HepG2 (cell line): ENCODE measurements around the gene SLC22A23. TPM values are rescaled to one million over a fixed set of nuclear protein-coding genes. Genes with fewer than 3 reads are reported as not detected.

Experiments
- FOXC1 ChIP-seq: sonication (generic); formaldehyde crosslinking; IDR thresholded peaks from 2 replicates; pipeline ENCODE4 v1.8.0; 2022; ENCODE audit warnings: mild to moderate bottlenecking, missing genetic modification reagents, borderline replicate concordance
- MED13 ChIP-seq: sonication (generic); formaldehyde crosslinking; IDR thresholded peaks from 2 replicates; pipeline ENCODE4 v1.5.0; 2020; ENCODE audit warnings: missing genetic modification reagents
- MZF1 ChIP-seq: sonication (generic); formaldehyde crosslinking; IDR thresholded peaks from 2 replicates; pipeline ENCODE4 v1.8.1; 2023; ENCODE audit warnings: mild to moderate bottlenecking, missing genetic modification reagents, borderline replicate concordance
- NR2F1 ChIP-seq, 2 experiments: fragments of 450-650 bp in 1 of 2; formaldehyde crosslinking in 1 of 2; IDR thresholded peaks; 2 replicates each; pipeline versions ENCODE4 v1.5.0 to v1.6.1; 2016 to 2020; ENCODE audit warnings: mild to moderate bottlenecking in 1 of 2, missing compliant biosample characterization in 1 of 2, missing genetic modification reagents in 1 of 2, moderate library complexity in 1 of 2
- RBM22 ChIP-seq: fragments of 200-400 bp; formaldehyde crosslinking; optimal IDR thresholded peaks from 2 replicates; pipeline ENCODE3; 2017; ENCODE audit warnings: mild to moderate bottlenecking, low read length, moderate library complexity
- SIN3A ChIP-seq: IDR thresholded peaks from 2 replicates; pipeline ENCODE4 v1.6.1; 2011; ENCODE audit warnings: low read depth, mild to moderate bottlenecking, control low read depth, low read length, borderline replicate concordance
- SMAD3 ChIP-seq: sonication (generic); formaldehyde crosslinking; IDR thresholded peaks from 2 replicates; pipeline ENCODE4 v1.4.0; 2020; ENCODE audit warnings: missing genetic modification reagents
- ZFP37 ChIP-seq: sonication (generic); formaldehyde crosslinking; IDR thresholded peaks from 2 replicates; pipeline ENCODE4 v1.4.0; 2020; ENCODE audit warnings: missing genetic modification reagents, borderline replicate concordance
- ZFY ChIP-seq: sonication (generic); formaldehyde crosslinking; IDR thresholded peaks from 2 replicates; pipeline ENCODE4 v1.4.0; 2020; ENCODE audit warnings: missing genetic modification reagents
- ZNF3 ChIP-seq: IDR thresholded peaks from 2 replicates; pipeline ENCODE4 v1.7.0; 2017; ENCODE audit warnings: inconsistent platforms
- ZNF367 ChIP-seq: sonication (generic); formaldehyde crosslinking; IDR thresholded peaks from 2 replicates; pipeline ENCODE4 v1.4.0; 2020; ENCODE audit warnings: missing genetic modification reagents, borderline replicate concordance
- ZNF510 ChIP-seq: sonication (generic); formaldehyde crosslinking; IDR thresholded peaks from 2 replicates; pipeline ENCODE4 v1.4.0; 2020; ENCODE audit warnings: low read depth, mild to moderate bottlenecking, missing genetic modification reagents
- ZNF564 ChIP-seq: sonication (generic); formaldehyde crosslinking; IDR thresholded peaks from 2 replicates; pipeline ENCODE4 v1.8.1; 2023; ENCODE audit warnings: mild to moderate bottlenecking, missing genetic modification reagents
- ZNF598 ChIP-seq: sonication (generic); formaldehyde crosslinking; IDR thresholded peaks from 2 replicates; pipeline ENCODE4 v1.5.1; 2020; ENCODE audit warnings: mild to moderate bottlenecking, missing genetic modification reagents, borderline replicate concordance
- ZNF737 ChIP-seq: sonication (generic); formaldehyde crosslinking; IDR thresholded peaks from 2 replicates; pipeline ENCODE4 v1.5.0; 2020; ENCODE audit warnings: missing genetic modification reagents, mild to moderate bottlenecking, borderline replicate concordance
- ZNF768 ChIP-seq: sonication (generic); formaldehyde crosslinking; IDR thresholded peaks from 2 replicates; pipeline ENCODE4 v1.4.0; 2020; ENCODE audit warnings: missing genetic modification reagents
- polyA plus RNA-seq, 8 experiments: library from polyadenylated mRNA; depleted of rRNA in 3 of 8; stranded (reverse) in 7 of 8; unstranded in 1 of 8; fragments of >200 nt; fragmentation: Illumina TruSeq in 4 of 8; extraction: Trizol in 4 of 8; gene quantifications; 2 replicates each; pipeline versions ENCODE4 v1.2.1 to v1.2.3, GENCODE V29; 2011 to 2016; ENCODE audit warnings: low read depth in 4 of 8, missing spikeins in 1 of 8, mixed read lengths in 1 of 8; ENCODE audit not compliant: insufficient read depth in 1 of 8
- total RNA-seq, 5 experiments: library from RNA; depleted of rRNA; stranded (reverse); fragments of >200 nt; fragmentation: Illumina TruSeq; extraction: Trizol; gene quantifications; 2 replicates each; pipeline ENCODE4 v1.2.3, GENCODE V29; 2016; ENCODE audit warnings: low read depth in 1 of 5
- TF ChIP-seq, protein P1 (sequence below): IDR thresholded peaks from 2 replicates; pipeline ENCODE4 v1.6.1; 2016; ENCODE audit warnings: mild to moderate bottlenecking, missing biosample characterization, missing genetic modification reagents
- TF ChIP-seq, protein P2 (sequence below): sonication (generic); formaldehyde crosslinking; IDR thresholded peaks from 2 replicates; pipeline ENCODE4 v1.8.1; 2023; ENCODE audit warnings: missing genetic modification reagents, mild to moderate bottlenecking, borderline replicate concordance
- TF ChIP-seq, protein P3 (sequence below): sonication (generic); formaldehyde crosslinking; IDR thresholded peaks from 2 replicates; pipeline ENCODE4 v1.4.0; 2020; ENCODE audit warnings: missing genetic modification reagents
- TF ChIP-seq, protein P4 (sequence below): sonication (generic); formaldehyde crosslinking; IDR thresholded peaks from 2 replicates; pipeline ENCODE4 v1.4.0; 2020; ENCODE audit warnings: missing genetic modification reagents
- TF ChIP-seq, protein P5 (sequence below): sonication (generic); formaldehyde crosslinking; IDR thresholded peaks from 2 replicates; pipeline ENCODE4 v1.4.0; 2020; ENCODE audit warnings: missing genetic modification reagents, mild to moderate bottlenecking, borderline replicate concordance
- TF ChIP-seq, protein P6 (sequence below): IDR thresholded peaks from 2 replicates; pipeline ENCODE4 v1.6.1; 2016; ENCODE audit warnings: mild to moderate bottlenecking
- TF ChIP-seq, protein P7 (sequence below): sonication (generic); formaldehyde crosslinking; IDR thresholded peaks from 2 replicates; pipeline ENCODE4 v1.4.0; 2020; ENCODE audit warnings: missing genetic modification reagents

Gene SLC22A23
- total and polyA plus RNA-seq, 2 of the 13 experiments (the other 11 are each of a cell fraction or from before 2014, with no cell fraction given): 11.8 to 17.5 TPM

DNA sequence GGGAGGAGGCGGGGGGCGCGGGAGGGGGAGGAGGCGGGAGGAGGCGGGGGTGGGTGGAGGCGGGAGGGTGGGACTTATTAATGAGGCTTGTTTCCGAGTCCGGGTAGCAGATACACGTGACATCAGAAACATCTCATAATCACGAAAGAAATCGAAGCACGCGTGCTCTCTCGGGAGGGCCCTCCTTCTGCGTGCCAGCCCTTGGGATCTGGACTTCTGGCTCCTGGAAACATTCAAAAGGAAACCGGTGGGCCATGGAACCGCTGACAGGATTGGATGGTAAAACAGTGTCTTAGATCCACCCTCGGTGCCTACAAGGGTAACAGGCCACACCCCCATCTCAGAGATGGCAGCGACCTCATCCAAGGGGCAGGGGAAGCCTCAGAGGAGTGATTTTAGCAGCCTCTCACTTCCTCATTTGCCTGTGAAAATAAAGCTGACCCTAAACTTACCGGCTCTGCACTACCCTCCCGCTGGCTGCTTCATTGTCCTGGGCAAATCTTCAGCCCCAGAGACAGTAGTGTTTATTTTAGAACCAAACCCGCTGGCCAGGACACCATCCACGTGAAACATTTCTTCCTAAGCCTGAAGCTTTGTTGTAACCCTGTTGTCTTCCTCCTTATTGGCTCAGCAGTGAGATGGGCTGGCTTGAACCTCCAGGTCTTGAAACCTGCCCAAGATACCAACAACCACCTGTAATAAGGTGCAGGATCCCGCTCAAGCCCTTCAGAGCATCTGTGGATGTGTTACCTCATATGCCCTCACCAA lies 100.6 kb downstream of the SLC22A23 start (continued):
- TF ChIP-seq SMAD3 (CRISPR knock-in tag) (no peak; the same call in 1 of the 2 replicates), ZNF564 (CRISPR knock-in tag) (no peak), ZNF768 (CRISPR knock-in tag) (no peak), ZNF598 (CRISPR knock-in tag) (no peak), MZF1 (CRISPR knock-in tag) (no peak), ZFY (CRISPR knock-in tag) (no peak), MED13 (no peak), ZFP37 (CRISPR knock-in tag) (peak; percentile 37; the same call in 1 of the 2 replicates), SIN3A (peak; percentile 61; the same call in 1 of the 2 replicates), FOXC1 (no peak), RBM22 (peak; percentile 79), ZNF367 (CRISPR knock-in tag) (no peak), ZNF3 (no peak), ZNF737 (CRISPR knock-in tag) (no peak), ZNF510 (CRISPR knock-in tag) (0 out of 2 replicates have a peak, but pooled peaks have one; percentile 17), NR2F1 (CRISPR knock-in tag; IDR thresholded peaks at IDR 0.05) (no peak)
- TF ChIP-seq, protein P1, sequence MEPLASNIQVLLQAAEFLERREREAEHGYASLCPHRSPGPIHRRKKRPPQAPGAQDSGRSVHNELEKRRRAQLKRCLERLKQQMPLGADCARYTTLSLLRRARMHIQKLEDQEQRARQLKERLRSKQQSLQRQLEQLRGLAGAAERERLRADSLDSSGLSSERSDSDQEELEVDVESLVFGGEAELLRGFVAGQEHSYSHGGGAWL (CRISPR knock-in tag): 0 out of 2 replicates have a peak, but pooled peaks have one; percentile 45
- TF ChIP-seq, protein P2, sequence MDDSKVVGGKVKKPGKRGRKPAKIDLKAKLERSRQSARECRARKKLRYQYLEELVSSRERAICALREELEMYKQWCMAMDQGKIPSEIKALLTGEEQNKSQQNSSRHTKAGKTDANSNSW: no peak
- TF ChIP-seq, protein P3, sequence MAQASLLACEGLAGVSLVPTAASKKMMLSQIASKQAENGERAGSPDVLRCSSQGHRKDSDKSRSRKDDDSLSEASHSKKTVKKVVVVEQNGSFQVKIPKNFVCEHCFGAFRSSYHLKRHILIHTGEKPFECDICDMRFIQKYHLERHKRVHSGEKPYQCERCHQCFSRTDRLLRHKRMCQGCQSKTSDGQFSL (CRISPR knock-in tag): peak; percentile 10; the same call in 1 of the 2 replicates
- TF ChIP-seq, protein P4, sequence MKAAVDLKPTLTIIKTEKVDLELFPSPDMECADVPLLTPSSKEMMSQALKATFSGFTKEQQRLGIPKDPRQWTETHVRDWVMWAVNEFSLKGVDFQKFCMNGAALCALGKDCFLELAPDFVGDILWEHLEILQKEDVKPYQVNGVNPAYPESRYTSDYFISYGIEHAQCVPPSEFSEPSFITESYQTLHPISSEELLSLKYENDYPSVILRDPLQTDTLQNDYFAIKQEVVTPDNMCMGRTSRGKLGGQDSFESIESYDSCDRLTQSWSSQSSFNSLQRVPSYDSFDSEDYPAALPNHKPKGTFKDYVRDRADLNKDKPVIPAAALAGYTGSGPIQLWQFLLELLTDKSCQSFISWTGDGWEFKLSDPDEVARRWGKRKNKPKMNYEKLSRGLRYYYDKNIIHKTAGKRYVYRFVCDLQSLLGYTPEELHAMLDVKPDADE (CRISPR knock-in tag): no peak
- TF ChIP-seq, protein P5, sequence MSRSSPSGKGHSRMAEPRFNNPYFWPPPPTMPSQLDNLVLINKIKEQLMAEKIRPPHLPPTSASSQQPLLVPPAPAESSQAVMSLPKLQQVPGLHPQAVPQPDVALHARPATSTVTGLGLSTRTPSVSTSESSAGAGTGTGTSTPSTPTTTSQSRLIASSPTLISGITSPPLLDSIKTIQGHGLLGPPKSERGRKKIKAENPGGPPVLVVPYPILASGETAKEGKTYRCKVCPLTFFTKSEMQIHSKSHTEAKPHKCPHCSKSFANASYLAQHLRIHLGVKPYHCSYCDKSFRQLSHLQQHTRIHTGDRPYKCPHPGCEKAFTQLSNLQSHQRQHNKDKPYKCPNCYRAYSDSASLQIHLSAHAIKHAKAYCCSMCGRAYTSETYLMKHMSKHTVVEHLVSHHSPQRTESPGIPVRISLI (CRISPR knock-in tag): 0 out of 2 replicates have a peak, but pooled peaks have one; percentile 7
- TF ChIP-seq, protein P6, sequence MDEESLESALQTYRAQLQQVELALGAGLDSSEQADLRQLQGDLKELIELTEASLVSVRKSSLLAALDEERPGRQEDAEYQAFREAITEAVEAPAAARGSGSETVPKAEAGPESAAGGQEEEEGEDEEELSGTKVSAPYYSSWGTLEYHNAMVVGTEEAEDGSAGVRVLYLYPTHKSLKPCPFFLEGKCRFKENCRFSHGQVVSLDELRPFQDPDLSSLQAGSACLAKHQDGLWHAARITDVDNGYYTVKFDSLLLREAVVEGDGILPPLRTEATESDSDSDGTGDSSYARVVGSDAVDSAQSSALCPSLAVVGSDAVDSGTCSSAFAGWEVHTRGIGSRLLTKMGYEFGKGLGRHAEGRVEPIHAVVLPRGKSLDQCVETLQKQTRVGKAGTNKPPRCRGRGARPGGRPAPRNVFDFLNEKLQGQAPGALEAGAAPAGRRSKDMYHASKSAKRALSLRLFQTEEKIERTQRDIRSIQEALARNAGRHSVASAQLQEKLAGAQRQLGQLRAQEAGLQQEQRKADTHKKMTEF (CRISPR knock-in tag): 0 out of 2 replicates have a peak, but pooled peaks have one; percentile 7
- TF ChIP-seq, protein P7, sequence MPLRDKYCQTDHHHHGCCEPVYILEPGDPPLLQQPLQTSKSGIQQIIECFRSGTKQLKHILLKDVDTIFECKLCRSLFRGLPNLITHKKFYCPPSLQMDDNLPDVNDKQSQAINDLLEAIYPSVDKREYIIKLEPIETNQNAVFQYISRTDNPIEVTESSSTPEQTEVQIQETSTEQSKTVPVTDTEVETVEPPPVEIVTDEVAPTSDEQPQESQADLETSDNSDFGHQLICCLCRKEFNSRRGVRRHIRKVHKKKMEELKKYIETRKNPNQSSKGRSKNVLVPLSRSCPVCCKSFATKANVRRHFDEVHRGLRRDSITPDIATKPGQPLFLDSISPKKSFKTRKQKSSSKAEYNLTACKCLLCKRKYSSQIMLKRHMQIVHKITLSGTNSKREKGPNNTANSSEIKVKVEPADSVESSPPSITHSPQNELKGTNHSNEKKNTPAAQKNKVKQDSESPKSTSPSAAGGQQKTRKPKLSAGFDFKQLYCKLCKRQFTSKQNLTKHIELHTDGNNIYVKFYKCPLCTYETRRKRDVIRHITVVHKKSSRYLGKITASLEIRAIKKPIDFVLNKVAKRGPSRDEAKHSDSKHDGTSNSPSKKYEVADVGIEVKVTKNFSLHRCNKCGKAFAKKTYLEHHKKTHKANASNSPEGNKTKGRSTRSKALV (CRISPR knock-in tag): no peak
